GM19239 (cell line): ENCODE results near the gene KHSRP.
"Not testable (repeated sequence)": the region's sequence is repeated elsewhere in the genome, so short reads cannot be mapped to it uniquely, and the experiment has no call there.

Experiments
- DNase-seq: peaks from one replicate; pipeline ENCODE4 v3.0.0; 2011; ENCODE audit warnings: low spot score; ENCODE audit not compliant: insufficient read length
- FAIRE-seq: peaks from 2 replicates; lab custom pipeline; 2011; peaks lifted over from hg19 to GRCh38; lab: Jason Lieb, UNC

Gene KHSRP

GRCh38 chr19:6421075-6422014 lies 3.3 kb downstream of the KHSRP start:
- DNase-seq (no peak), FAIRE-seq (no peak)

- no peak for DNase-seq
- FAIRE-seq = no peak
Observed at GRCh38 chr19:6418562-6418932, 6.1 kb downstream of the KHSRP start.

- FAIRE-seq = no peak
- no peak for DNase-seq
Observed at GRCh38 chr19:6417713-6418561, 6.7 kb downstream of the KHSRP start.

GRCh38 chr19:6416658-6417405 lies 7.8 kb downstream of the KHSRP start:
- no peak for FAIRE-seq
- no peak for DNase-seq

- no peak for DNase-seq
- no peak for FAIRE-seq
Observed at GRCh38 chr19:6415591-6416190, 8.9 kb downstream of the KHSRP start.

GRCh38 chr19:6414793-6415590 lies 9.6 kb downstream of the KHSRP start:
- FAIRE-seq (no peak), DNase-seq (no peak)

- FAIRE-seq (no peak), DNase-seq (no peak)
Observed at GRCh38 chr19:6413721-6414643, 10.6 kb downstream of the KHSRP start.

GRCh38 chr19:6413291-6413690 lies 11.3 kb downstream of the KHSRP start:
- FAIRE-seq = no peak
- no peak for DNase-seq

- DNase-seq (peak; percentile 73), FAIRE-seq (no peak)
Observed at GRCh38 chr19:6412447-6413091, 12.0 kb downstream of the KHSRP start.

- DNase-seq (no peak), FAIRE-seq (no peak)
Observed at GRCh38 chr19:6412061-6412446, 12.6 kb downstream of the KHSRP start.

- DNase-seq (no peak), FAIRE-seq (no peak)
Observed at GRCh38 chr19:6409346-6409745, 15.3 kb downstream of the KHSRP start.

- DNase-seq (no peak), FAIRE-seq (no peak)
Observed at GRCh38 chr19:6406401-6406800, 18.2 kb downstream of the KHSRP start.

- FAIRE-seq (no peak), DNase-seq (no peak)
Observed at GRCh38 chr19:6402837-6403608, 21.6 kb downstream of the KHSRP start.

GRCh38 chr19:6402058-6402457 lies 22.6 kb downstream of the KHSRP start:
- DNase-seq (no peak), FAIRE-seq (no peak)

- FAIRE-seq, DNase-seq: not testable (repeated sequence)
Observed at GRCh38 chr19:6400062-6400944, 24.3 kb downstream of the KHSRP start.

GRCh38 chr19:6396305-6396704 lies 28.3 kb downstream of the KHSRP start:
- DNase-seq = no peak
- no peak for FAIRE-seq
